Right renal pelvis (tissue), 4 donors: ENCODE results near the gene POLD3. TPM values are rescaled to one million over a fixed set of nuclear protein-coding genes. Genes with fewer than 3 reads are reported as not detected.
A peak's percentile ranks its signal among the peaks of the same experiment; 100 is the strongest.

Source experiments
- DNase-seq, 4 donors: peaks; one replicate each; pipeline ENCODE4 v3.0.0-alpha.2; 2013; ENCODE audit warnings: low read depth in 4 of 4, low spot score in 3 of 4, missing footprints in 1 of 4
- polyA plus RNA-seq, 4 donors: library from polyadenylated mRNA; unstranded; fragments of 120-200 nt; gene quantifications; one replicate each; pipeline ENCODE4 v1.2.1, GENCODE V29; 2013; ENCODE audit not compliant: insufficient read length in 4 of 4

POLD3 gene
- polyA plus RNA-seq, 4 donors = 29.2 to 37.5 (median 34.2) TPM

DNA sequence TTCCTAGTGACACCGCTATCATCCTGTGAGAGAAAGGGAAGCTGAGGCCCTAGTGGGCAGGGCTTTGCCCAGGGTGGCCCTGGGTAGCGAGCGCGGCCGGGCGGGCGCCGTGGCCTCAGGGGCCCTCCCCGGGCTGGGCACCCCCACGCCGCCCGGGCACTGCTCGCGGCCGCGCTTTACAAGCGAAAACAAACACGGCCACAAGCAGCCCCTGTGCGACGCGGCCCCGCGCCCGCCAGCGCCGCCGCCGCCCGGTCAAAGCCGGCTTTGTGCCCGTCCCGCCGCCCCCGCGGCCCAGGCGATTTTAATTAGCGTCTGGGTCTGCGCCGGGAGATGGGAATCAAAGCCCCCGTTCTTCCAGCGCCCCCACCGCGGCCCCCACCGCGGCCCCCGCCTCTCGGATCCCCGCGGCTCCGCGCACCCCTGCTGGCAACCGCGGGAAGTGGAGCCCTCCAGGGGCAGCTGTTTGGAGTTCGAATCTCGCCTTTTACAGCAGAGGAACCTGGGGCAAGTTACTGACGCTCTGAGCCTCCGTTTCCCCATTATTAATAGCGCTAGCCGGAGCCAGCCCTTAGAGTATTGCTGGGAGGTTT lies 91.0 kb downstream of the POLD3 start:
- peak in 1 of 4 donors; percentile 36 for DNase-seq

DNA sequence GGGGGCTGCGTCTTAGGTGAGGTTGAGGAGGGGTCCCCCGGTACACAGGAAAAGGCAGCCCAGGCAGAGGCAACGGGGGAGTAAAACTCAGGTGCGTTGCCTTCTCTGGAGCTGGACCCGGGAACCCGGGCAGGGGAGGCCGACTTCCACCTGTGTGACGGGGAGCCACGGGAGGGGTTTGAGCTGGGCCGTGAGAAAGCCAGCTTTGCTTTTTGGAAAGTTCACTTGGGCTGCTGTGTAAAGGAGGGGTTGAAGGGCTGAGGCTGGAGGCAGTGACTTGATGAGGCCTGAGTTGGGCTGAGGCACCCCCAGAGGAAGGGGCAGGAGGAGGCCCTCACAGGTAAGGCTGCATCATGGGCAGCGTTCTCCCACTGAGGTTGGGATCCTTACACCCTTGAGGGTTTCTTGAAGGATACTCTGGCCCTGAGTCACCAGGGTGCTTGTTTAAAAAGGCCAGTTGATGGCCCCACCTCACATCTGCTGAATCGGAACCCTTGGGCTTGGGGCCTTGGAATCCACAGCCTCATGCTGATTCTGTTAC lies 91.6 kb downstream of the POLD3 start:
- DNase-seq = no peak

DNA sequence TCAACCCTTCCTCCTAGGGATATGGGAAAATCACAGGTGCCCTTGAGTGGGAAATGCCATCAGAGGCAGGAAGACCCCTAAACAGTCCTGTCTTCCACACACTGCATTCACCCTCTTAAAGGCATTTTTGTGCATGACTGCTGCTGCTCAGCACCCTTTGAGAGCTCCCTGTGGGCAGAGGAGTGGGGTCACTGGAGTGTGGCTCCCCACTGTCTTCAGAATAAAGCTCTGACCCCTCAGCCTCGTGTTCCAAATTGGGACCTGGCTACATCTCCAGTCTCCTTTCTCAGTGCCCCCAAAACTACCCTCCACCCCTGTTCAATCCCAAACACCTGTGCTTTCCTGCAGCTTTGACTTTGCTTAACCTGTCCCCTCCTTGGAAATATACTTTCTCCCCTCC lies 92.3 kb downstream of the POLD3 start:
- no peak for DNase-seq

DNA sequence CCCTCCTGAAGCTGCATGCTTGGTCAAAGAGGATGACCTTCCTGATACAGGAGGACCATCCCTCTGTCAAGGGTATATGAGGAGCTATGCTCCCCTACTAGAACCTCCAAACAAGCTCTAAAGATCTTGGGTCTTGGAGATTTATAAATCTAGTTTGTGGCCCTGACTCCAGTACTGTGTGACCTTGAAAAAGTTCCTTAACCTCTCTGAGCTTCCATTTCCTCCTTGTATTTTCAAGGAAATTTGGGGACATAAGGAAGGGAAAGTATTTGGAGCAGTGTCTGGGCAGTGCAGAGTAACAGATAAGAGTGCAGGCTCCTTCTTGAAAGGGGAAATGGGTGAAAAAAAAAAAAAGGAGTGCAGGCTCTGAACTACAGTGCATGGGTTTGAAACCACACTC lies 93.0 kb downstream of the POLD3 start:
- DNase-seq = no peak

DNA sequence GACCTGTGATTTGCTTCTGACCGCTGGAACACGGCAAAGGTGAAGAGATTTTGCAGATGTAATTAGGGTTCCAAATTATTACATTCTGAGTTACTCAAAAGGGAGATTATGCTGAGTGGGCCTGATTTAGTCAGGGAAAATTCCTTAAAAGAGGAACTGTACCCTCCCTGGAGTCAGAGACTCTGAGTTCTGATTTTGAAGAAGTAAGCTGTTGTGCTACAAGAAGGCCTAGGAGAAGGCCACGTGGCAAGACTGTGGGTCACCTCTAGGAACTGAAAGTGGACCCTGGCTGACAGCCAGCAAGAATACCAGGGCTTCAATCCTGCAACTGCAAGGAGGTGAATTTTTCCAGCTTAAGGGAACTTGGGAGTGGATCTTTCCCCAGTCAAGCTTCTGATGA lies 93.5 kb downstream of the POLD3 start:
- DNase-seq = no peak

DNA sequence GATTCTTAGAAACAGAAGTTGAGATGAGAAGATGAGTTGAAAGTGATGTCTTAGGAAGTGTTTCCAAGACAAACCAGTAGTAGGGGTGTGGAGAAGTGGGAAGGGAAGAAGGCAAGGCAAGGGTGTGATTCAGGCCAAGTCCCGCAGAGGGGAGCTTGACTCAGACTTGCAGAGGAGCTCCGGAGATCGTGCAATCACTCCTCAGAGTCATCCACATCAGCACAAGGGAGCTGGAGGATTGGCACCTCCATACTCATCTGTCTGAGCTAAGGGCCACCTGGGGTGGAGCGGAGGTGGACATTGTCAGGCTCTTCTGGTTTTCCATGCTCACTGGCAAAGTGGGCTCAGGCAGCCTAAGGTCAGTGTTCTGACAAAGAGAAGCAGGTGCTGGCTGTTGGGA lies 94.4 kb downstream of the POLD3 start:
- DNase-seq = no peak

DNA sequence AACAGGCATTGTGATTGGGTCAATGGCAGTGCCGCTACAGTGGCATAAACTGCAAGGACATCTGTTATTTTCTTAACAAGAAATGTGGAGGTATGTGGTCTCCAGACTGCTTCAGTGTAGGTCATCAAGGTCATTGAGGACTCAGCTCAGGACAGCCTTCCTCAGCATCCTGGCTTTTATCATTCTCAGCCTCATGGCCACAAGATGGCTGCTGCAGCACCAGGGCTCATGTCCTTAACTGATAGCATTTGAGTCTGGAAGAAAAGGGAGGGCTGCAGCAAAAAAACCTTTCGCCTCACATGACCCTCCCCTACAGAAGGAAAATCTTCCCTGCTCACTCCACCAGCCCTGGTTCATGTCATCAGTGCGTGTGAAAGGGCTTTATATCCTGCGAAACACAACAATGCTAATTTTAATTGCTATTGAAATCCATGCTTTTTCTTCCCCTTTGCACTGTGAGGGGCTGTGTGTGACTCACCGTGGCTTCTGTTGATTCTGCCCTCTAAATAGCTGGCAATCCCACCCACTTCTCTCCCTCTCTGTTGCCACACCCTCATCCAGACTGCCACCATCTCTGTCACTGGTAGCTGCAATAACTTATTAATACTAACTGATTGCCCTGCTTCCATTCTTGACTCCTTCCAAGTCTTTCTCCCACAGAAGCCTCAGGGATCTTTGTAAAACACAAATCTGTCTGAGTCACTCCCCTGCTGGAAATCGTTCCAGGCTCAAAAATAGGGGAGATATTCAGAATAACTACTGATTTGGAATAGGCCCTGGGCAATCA lies 95.0 kb downstream of the POLD3 start:
- DNase-seq = no peak

DNA sequence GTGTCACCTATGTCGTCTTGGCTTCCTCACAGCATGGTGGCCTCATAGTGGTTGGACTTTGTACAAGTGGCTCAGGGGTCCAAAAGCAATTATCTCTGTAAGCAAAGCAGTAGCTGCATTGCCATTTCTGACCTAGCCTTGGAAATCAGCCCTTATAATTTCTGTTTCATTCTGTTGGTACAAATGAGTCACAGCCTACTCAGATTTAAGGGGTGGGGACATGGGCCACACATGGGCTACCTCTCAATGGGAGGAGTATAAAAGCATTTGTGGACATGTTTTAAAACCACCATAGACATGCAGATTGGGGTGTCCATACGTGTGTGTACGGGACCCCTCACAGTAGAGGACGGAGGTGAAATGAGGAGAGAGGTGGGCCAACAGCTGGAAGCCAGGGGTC lies 97.3 kb downstream of the POLD3 start:
- DNase-seq = no peak

DNA sequence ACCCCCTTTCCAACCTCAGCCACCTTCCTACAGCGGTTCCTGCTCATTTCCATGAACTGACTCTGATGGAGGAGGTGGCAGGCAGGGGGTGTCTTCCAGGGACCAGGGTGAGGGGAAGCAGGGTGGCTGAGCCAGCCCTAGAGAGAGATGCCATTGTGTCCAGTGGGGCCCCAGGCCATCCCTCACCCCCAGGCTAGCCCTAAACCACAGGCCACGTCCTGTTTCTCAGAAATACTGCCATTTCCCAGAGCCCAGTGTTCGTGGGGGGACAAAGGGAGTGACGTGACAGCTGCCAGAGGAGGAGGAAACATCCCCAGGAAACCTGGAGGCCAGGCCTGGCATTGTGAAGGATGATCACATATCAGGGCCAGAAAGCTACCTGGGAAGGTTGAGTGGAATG lies 99.4 kb downstream of the POLD3 start:
- no peak for DNase-seq

Other genes starting within 250 kb of the POLD3 start
- 1 to 10 TPM; 3.7 to 4.3 (median 4.0) TPM for gene PGM2L1, start 194.1 kb upstream of the POLD3 start, polyA plus RNA-seq
- gene KCNE3, start 125.0 kb upstream of the POLD3 start, polyA plus RNA-seq = 10 to 100 TPM; 27.6 to 30.1 (median 28.7) TPM
- 10 to 100 TPM; 10.1 to 10.8 (median 10.7) TPM for gene LIPT2, start 98.9 kb upstream of the POLD3 start, polyA plus RNA-seq
- gene CHRDL2, start 138.8 kb downstream of the POLD3 start, polyA plus RNA-seq = under 1 TPM; 0.43 to 0.57 (median 0.46) TPM
- 10 to 100 TPM; 16.2 to 19.5 (median 17.6) TPM for gene RNF169, start 156.3 kb downstream of the POLD3 start, polyA plus RNA-seq